GM23338 (cell line): ENCODE data around the gene BCAS3. TPM values are rescaled to one million over a fixed set of nuclear protein-coding genes. Genes with fewer than 3 reads are reported as not detected.
A peak's percentile ranks its signal among the peaks of the same experiment; 100 is the strongest.

Experiments used
- ATAC-seq: fragments of 200-7000 bp; cut with Tn5 transposase; 3 replicates; pipeline ENCODE4 v1.9.1; 2020
- DNase-seq: peaks from one replicate; pipeline ENCODE4 v3.0.0-alpha.2; 2015; ENCODE audit warnings: low spot score
- H2AFZ ChIP-seq: fragments of 200-600 bp; sonication (generic); 2 replicates; pipeline ENCODE4 v1.8.0; 2016; ENCODE audit warnings: antibody characterized with exemption, mild to moderate bottlenecking, moderate library complexity
- H3F3A ChIP-seq: fragments of 200-600 bp; sonication (generic); replicated peaks from 2 replicates; pipeline ENCODE4 v1.8.0; 2017; ENCODE audit warnings: antibody characterized with exemption, mixed run types, low read depth
- H3K27ac ChIP-seq: fragments of 200-600 bp; sonication (generic); 2 replicates; pipeline ENCODE4 v1.6.1; 2016; ENCODE audit warnings: low read depth
- H3K27me3 ChIP-seq: fragments of 200-600 bp; sonication (generic); 2 replicates; pipeline ENCODE4 v1.8.0; 2016; ENCODE audit warnings: mild to moderate bottlenecking, mixed run types, moderate library complexity; ENCODE audit not compliant: insufficient read depth
- H3K36me3 ChIP-seq: fragments of 200-600 bp; sonication (generic); 2 replicates; pipeline ENCODE4 v1.8.0; 2016; ENCODE audit warnings: mild to moderate bottlenecking; ENCODE audit not compliant: insufficient read depth
- H3K4me1 ChIP-seq: fragments of 200-600 bp; sonication (generic); 2 replicates; pipeline ENCODE4 v1.8.0; 2016; ENCODE audit warnings: mild to moderate bottlenecking, moderate library complexity; ENCODE audit not compliant: insufficient read depth
- H3K4me2 ChIP-seq: fragments of 200-600 bp; sonication (generic); 2 replicates; pipeline ENCODE4 v1.7.1; 2017; ENCODE audit warnings: mixed run types
- H3K4me3 ChIP-seq: fragments of 200-600 bp; sonication (generic); 2 replicates; pipeline ENCODE4 v1.6.1; 2016; ENCODE audit warnings: mixed run types
- H3K79me2 ChIP-seq: fragments of 200-600 bp; sonication (generic); replicated peaks from 2 replicates; pipeline ENCODE4 v1.8.0; 2017; ENCODE audit warnings: mild to moderate bottlenecking; ENCODE audit not compliant: insufficient read depth
- H3K9me2 ChIP-seq: fragments of 200-600 bp; sonication (generic); 2 replicates; pipeline ENCODE4 v1.8.0; 2017; ENCODE audit not compliant: insufficient read depth
- H4K20me1 ChIP-seq: fragments of 200-600 bp; sonication (generic); replicated peaks from 2 replicates; pipeline ENCODE4 v1.8.0; 2017; ENCODE audit warnings: mild to moderate bottlenecking; ENCODE audit not compliant: insufficient read depth
- H3K27ac Mint-ChIP-seq: 2 replicates; pipeline ENCODE4 v1.8.0; 2020; ENCODE audit warnings: inconsistent platforms, mild to moderate bottlenecking, moderate library complexity, mixed read lengths
- H3K27me3 Mint-ChIP-seq: 3 replicates; pipeline ENCODE4 v1.8.0; 2022; ENCODE audit warnings: low read depth, mild to moderate bottlenecking, moderate library complexity, mixed read lengths, inconsistent platforms; ENCODE audit not compliant: insufficient read depth, poor library complexity
- H3K36me3 Mint-ChIP-seq: 3 replicates; pipeline ENCODE4 v1.8.0; 2021; ENCODE audit warnings: low read depth, mild to moderate bottlenecking, inconsistent platforms, moderate library complexity, mixed read lengths
- H3K4me1 Mint-ChIP-seq: 3 replicates; pipeline ENCODE4 v1.8.0; 2020; ENCODE audit warnings: mild to moderate bottlenecking, inconsistent platforms, mixed read lengths
- H3K4me3 Mint-ChIP-seq: 3 replicates; pipeline ENCODE4 v1.8.0; 2021; ENCODE audit warnings: moderate library complexity, mild to moderate bottlenecking, inconsistent platforms, mixed read lengths
- H3K9me3 Mint-ChIP-seq: 3 replicates; pipeline ENCODE4 v1.8.0; 2020; ENCODE audit warnings: moderate library complexity, mild to moderate bottlenecking, inconsistent platforms, mixed read lengths
- CREB1 ChIP-seq: fragments of 250-450 bp; sonication (Bioruptor Pico); IDR thresholded peaks from 2 replicates; pipeline ENCODE4 v1.5.0; 2020; ENCODE audit warnings: low read depth, mild to moderate bottlenecking, moderate library complexity
- EZH2 ChIP-seq: fragments of 200-600 bp; sonication (generic); IDR thresholded peaks from one replicate; pipeline ENCODE4 v1.8.0; 2017; ENCODE audit warnings: antibody characterized with exemption, mild to moderate bottlenecking, low read depth; ENCODE audit not compliant: unreplicated experiment
- EZH2phosphoT487 ChIP-seq: fragments of 200-600 bp; sonication (generic); IDR thresholded peaks from one replicate; pipeline ENCODE4 v1.8.1; 2018; ENCODE audit warnings: antibody characterized with exemption; ENCODE audit not compliant: unreplicated experiment
- JUNB ChIP-seq: IDR thresholded peaks from one replicate; pipeline ENCODE4 v1.6.1; 2016; ENCODE audit warnings: antibody characterized with exemption; ENCODE audit not compliant: unreplicated experiment
- NANOG ChIP-seq: IDR thresholded peaks from 2 replicates; pipeline ENCODE4 v1.6.1; 2016; ENCODE audit warnings: antibody characterized with exemption, borderline replicate concordance
- POLR2AphosphoS5 ChIP-seq: IDR thresholded peaks from 2 replicates; pipeline ENCODE4 v1.6.1; 2016; ENCODE audit warnings: antibody characterized with exemption, low read depth
- STAT1 ChIP-seq: IDR thresholded peaks from one replicate; pipeline ENCODE4 v1.6.1; 2016; ENCODE audit warnings: antibody characterized with exemption; ENCODE audit not compliant: unreplicated experiment
- ZNF114 ChIP-seq: fragments of 250-450 bp; sonication (Bioruptor Pico); IDR thresholded peaks from 2 replicates; pipeline ENCODE4 v1.5.0; 2020; ENCODE audit warnings: mild to moderate bottlenecking, moderate library complexity
- ZNF331 ChIP-seq: fragments of 250-450 bp; sonication (Bioruptor Pico); IDR thresholded peaks from 2 replicates; pipeline ENCODE4 v1.5.0; 2020; ENCODE audit warnings: low read depth, mild to moderate bottlenecking, moderate library complexity
- polyA plus RNA-seq: library from polyadenylated mRNA; unstranded; fragments of >200 nt; fragmentation: Nextera tagmentation; extraction: Ambion mirVana; gene quantifications from 2 replicates; pipeline ENCODE4 v1.2.1, GENCODE V29; 2016
- total RNA-seq: library from RNA; depleted of rRNA; stranded (reverse); fragments of >200 nt; shearing (Covaris generic); gene quantifications from 2 replicates; pipeline ENCODE4 v1.2.3, GENCODE V29; 2014
- TF ChIP-seq, protein P1 (sequence below), 2 experiments: fragments of 200-600 bp in 1 of 2; sonication (generic) in 1 of 2; conservative IDR thresholded peaks; 2 replicates each; pipeline versions ENCODE4 v1.5.1 to v1.6.1; 2016 to 2017; ENCODE audit warnings: antibody characterized with exemption in 2 of 2, low read depth in 2 of 2, mild to moderate bottlenecking in 2 of 2, moderate library complexity in 1 of 2
- TF ChIP-seq, protein P2 (sequence below): fragments of 250-450 bp; sonication (Bioruptor Pico); IDR thresholded peaks from 2 replicates; pipeline ENCODE4 v1.5.0; 2020; ENCODE audit warnings: mild to moderate bottlenecking, moderate library complexity
- TF ChIP-seq, protein P3 (sequence below): IDR thresholded peaks from 2 replicates; pipeline ENCODE4 v1.6.1; 2016; ENCODE audit warnings: antibody characterized with exemption
- TF ChIP-seq, protein P4 (sequence below): IDR thresholded peaks from one replicate; pipeline ENCODE4 v1.6.1; 2018; ENCODE audit warnings: antibody characterized with exemption; ENCODE audit not compliant: unreplicated experiment

Gene BCAS3
- total and polyA plus RNA-seq, 2 experiments from 2014 or later, result 8.2 to 28.0 TPM

DNA sequence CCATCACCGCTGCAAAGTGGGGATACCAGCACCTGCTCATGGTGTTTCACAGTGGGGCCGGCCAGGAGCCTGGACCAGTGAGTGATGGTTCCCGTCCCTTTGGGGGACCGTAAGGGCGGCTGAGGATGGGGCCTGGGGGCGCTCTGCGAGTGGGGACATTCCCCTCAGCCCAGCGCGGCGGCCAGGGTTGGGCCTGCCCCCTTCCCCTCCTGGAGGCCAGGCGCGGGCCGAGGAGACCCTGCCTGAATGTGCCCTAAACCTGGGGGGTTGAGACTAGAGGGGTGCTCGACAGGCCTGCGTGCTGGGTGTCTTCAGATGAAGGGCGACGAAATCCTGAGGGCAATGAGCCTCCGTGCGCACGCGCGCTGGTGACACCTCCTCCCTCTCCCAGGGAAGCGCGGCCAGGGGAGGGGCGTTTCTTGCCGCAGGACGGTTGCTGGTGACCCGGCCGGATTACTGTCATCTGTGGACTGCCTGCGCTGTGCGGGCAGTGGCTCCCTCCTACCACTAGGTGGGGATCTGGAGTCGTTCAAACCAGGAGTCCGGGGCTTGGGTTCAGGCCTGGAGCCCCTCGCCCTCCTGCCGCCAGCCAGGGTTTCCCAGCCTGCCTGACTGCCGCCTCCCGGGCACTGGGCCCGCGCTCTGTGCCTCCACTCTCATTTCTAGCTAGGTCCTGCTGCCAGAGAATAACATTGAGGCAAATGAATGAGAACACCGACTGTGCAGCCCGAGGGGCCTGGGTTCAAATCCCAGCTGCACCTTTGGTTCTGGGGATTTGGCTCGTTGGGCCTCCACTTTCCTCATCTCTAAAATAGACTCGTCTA, 739.1 kb downstream of the BCAS3 start:
- Mint-ChIP-seq H3K27ac (no peak overlapping the region), H3K36me3 (no peaks in the 10 kb centered on the region; the same call in 2 of the 3 replicates), H3K27me3 (peaks cover 50% of the 10 kb centered on the region), H3K4me3 (peak overlapping the region; percentile 69), H3K4me1 (peaks cover 13% of the 10 kb centered on the region), H3K9me3 (no peaks in the 10 kb centered on the region)
- Histone ChIP-seq H4K20me1 (no peaks in the 10 kb centered on the region), H3K27me3 (peaks cover 62% of the 10 kb centered on the region), H3F3A (no peaks in the 10 kb centered on the region), H3K79me2 (no peaks in the 10 kb centered on the region), H3K36me3 (no peaks in the 10 kb centered on the region), H3K4me1 (peaks cover 12% of the 10 kb centered on the region; the same call in 1 of the 2 replicates), H3K9me2 (no peaks in the 10 kb centered on the region), H3K4me2 (peak overlapping the region; percentile 88), H2AFZ (peak overlapping the region; percentile 95), H3K27ac (no peak overlapping the region), H3K4me3 (peak overlapping the region; percentile 58)
- peak; percentile 94 for DNase-seq
- ATAC-seq, result peak; percentile 66
- no peak for TF ChIP-seq ZNF114 (CRISPR knock-in tag)
- TF ChIP-seq, protein P1, sequence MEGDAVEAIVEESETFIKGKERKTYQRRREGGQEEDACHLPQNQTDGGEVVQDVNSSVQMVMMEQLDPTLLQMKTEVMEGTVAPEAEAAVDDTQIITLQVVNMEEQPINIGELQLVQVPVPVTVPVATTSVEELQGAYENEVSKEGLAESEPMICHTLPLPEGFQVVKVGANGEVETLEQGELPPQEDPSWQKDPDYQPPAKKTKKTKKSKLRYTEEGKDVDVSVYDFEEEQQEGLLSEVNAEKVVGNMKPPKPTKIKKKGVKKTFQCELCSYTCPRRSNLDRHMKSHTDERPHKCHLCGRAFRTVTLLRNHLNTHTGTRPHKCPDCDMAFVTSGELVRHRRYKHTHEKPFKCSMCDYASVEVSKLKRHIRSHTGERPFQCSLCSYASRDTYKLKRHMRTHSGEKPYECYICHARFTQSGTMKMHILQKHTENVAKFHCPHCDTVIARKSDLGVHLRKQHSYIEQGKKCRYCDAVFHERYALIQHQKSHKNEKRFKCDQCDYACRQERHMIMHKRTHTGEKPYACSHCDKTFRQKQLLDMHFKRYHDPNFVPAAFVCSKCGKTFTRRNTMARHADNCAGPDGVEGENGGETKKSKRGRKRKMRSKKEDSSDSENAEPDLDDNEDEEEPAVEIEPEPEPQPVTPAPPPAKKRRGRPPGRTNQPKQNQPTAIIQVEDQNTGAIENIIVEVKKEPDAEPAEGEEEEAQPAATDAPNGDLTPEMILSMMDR (conservative IDR thresholded peaks at IDR 0.05; ENCODE audit: low read depth in 2 of 2), result peak; percentile 78 to 91
- TF ChIP-seq JUNB, result no peak
- TF ChIP-seq EZH2, result no peak
- TF ChIP-seq NANOG, result no peak
- 0 out of 2 replicates have a peak, but pooled peaks have one; percentile 4 for TF ChIP-seq CREB1 (CRISPR knock-in tag)
- peak; percentile 43 for TF ChIP-seq POLR2AphosphoS5
- TF ChIP-seq EZH2phosphoT487, result no peak
- TF ChIP-seq, protein P2, sequence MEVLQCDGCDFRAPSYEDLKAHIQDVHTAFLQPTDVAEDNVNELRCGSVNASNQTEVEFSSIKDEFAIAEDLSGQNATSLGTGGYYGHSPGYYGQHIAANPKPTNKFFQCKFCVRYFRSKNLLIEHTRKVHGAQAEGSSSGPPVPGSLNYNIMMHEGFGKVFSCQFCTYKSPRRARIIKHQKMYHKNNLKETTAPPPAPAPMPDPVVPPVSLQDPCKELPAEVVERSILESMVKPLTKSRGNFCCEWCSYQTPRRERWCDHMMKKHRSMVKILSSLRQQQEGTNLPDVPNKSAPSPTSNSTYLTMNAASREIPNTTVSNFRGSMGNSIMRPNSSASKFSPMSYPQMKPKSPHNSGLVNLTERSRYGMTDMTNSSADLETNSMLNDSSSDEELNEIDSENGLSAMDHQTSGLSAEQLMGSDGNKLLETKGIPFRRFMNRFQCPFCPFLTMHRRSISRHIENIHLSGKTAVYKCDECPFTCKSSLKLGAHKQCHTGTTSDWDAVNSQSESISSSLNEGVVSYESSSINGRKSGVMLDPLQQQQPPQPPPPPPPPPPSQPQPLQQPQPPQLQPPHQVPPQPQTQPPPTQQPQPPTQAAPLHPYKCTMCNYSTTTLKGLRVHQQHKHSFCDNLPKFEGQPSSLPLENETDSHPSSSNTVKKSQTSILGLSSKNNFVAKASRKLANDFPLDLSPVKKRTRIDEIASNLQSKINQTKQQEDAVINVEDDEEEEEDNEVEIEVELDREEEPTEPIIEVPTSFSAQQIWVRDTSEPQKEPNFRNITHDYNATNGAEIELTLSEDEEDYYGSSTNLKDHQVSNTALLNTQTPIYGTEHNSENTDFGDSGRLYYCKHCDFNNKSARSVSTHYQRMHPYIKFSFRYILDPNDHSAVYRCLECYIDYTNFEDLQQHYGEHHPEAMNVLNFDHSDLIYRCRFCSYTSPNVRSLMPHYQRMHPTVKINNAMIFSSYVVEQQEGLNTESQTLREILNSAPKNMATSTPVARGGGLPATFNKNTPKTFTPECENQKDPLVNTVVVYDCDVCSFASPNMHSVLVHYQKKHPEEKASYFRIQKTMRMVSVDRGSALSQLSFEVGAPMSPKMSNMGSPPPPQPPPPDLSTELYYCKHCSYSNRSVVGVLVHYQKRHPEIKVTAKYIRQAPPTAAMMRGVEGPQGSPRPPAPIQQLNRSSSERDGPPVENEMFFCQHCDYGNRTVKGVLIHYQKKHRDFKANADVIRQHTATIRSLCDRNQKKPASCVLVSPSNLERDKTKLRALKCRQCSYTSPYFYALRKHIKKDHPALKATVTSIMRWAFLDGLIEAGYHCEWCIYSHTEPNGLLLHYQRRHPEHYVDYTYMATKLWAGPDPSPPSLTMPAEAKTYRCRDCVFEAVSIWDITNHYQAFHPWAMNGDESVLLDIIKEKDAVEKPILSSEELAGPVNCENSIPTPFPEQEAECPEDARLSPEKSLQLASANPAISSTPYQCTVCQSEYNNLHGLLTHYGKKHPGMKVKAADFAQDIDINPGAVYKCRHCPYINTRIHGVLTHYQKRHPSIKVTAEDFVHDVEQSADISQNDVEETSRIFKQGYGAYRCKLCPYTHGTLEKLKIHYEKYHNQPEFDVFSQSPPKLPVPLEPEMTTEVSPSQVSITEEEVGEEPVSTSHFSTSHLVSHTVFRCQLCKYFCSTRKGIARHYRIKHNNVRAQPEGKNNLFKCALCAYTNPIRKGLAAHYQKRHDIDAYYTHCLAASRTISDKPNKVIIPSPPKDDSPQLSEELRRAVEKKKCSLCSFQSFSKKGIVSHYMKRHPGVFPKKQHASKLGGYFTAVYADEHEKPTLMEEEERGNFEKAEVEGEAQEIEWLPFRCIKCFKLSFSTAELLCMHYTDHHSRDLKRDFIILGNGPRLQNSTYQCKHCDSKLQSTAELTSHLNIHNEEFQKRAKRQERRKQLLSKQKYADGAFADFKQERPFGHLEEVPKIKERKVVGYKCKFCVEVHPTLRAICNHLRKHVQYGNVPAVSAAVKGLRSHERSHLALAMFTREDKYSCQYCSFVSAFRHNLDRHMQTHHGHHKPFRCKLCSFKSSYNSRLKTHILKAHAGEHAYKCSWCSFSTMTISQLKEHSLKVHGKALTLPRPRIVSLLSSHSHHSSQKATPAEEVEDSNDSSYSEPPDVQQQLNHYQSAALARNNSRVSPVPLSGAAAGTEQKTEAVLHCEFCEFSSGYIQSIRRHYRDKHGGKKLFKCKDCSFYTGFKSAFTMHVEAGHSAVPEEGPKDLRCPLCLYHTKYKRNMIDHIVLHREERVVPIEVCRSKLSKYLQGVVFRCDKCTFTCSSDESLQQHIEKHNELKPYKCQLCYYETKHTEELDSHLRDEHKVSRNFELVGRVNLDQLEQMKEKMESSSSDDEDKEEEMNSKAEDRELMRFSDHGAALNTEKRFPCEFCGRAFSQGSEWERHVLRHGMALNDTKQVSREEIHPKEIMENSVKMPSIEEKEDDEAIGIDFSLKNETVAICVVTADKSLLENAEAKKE (CRISPR knock-in tag), result no peak
- no peak for TF ChIP-seq STAT1
- no peak for TF ChIP-seq ZNF331 (CRISPR knock-in tag)
- TF ChIP-seq, protein P3, sequence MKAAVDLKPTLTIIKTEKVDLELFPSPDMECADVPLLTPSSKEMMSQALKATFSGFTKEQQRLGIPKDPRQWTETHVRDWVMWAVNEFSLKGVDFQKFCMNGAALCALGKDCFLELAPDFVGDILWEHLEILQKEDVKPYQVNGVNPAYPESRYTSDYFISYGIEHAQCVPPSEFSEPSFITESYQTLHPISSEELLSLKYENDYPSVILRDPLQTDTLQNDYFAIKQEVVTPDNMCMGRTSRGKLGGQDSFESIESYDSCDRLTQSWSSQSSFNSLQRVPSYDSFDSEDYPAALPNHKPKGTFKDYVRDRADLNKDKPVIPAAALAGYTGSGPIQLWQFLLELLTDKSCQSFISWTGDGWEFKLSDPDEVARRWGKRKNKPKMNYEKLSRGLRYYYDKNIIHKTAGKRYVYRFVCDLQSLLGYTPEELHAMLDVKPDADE, result no peak
- TF ChIP-seq, protein P4, sequence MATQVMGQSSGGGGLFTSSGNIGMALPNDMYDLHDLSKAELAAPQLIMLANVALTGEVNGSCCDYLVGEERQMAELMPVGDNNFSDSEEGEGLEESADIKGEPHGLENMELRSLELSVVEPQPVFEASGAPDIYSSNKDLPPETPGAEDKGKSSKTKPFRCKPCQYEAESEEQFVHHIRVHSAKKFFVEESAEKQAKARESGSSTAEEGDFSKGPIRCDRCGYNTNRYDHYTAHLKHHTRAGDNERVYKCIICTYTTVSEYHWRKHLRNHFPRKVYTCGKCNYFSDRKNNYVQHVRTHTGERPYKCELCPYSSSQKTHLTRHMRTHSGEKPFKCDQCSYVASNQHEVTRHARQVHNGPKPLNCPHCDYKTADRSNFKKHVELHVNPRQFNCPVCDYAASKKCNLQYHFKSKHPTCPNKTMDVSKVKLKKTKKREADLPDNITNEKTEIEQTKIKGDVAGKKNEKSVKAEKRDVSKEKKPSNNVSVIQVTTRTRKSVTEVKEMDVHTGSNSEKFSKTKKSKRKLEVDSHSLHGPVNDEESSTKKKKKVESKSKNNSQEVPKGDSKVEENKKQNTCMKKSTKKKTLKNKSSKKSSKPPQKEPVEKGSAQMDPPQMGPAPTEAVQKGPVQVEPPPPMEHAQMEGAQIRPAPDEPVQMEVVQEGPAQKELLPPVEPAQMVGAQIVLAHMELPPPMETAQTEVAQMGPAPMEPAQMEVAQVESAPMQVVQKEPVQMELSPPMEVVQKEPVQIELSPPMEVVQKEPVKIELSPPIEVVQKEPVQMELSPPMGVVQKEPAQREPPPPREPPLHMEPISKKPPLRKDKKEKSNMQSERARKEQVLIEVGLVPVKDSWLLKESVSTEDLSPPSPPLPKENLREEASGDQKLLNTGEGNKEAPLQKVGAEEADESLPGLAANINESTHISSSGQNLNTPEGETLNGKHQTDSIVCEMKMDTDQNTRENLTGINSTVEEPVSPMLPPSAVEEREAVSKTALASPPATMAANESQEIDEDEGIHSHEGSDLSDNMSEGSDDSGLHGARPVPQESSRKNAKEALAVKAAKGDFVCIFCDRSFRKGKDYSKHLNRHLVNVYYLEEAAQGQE, result no peak
